ENCODE measurements around the gene DGKG.

DNA sequence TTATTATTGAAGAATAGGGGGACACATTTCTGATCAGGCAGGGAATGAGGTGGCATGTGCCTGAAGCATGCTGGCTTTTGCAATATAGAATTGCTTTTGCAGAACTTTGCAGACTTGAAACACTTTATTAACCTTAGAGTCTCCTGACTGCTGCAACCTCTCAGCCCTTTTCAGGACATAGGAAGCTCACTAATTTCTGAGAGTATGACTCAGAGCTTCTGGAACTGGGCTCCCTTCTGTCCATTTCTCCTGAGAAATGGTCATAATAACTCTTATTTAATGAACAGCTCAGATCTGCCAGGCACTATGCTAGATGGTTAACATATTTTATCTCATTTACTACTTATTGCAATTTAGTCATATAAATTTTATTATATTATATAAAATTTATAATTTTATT lies 38.6 kb upstream of the DGKG start:
- TF ChIP-seq, protein P1, sequence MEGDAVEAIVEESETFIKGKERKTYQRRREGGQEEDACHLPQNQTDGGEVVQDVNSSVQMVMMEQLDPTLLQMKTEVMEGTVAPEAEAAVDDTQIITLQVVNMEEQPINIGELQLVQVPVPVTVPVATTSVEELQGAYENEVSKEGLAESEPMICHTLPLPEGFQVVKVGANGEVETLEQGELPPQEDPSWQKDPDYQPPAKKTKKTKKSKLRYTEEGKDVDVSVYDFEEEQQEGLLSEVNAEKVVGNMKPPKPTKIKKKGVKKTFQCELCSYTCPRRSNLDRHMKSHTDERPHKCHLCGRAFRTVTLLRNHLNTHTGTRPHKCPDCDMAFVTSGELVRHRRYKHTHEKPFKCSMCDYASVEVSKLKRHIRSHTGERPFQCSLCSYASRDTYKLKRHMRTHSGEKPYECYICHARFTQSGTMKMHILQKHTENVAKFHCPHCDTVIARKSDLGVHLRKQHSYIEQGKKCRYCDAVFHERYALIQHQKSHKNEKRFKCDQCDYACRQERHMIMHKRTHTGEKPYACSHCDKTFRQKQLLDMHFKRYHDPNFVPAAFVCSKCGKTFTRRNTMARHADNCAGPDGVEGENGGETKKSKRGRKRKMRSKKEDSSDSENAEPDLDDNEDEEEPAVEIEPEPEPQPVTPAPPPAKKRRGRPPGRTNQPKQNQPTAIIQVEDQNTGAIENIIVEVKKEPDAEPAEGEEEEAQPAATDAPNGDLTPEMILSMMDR (IDR thresholded peaks at IDR 0.05), result no peak
- TF ChIP-seq POLR2AphosphoS5 (IDR thresholded peaks at IDR 0.05) (no peak), EP300 (IDR thresholded peaks at IDR 0.05) (no peak), POLR2A (IDR thresholded peaks at IDR 0.05) (no peak)

Measured in suprapubic skin (tissue), 4 donors.